Lower leg skin (tissue), 4 donors: ENCODE measurements around the gene KSR2. TPM values are rescaled to one million over a fixed set of nuclear protein-coding genes. Genes with fewer than 3 reads are reported as not detected.

Experiments
- DNase-seq, 2 donors: peaks; one replicate each; pipeline ENCODE4 v3.0.0-alpha.2; 2019; ENCODE audit warnings: low spot score in 2 of 2
- H3K4me3 ChIP-seq: fragments of 200-600 bp; sonication (generic); 2 replicates; pipeline ENCODE4 v1.5.1; 2017; ENCODE audit warnings: mild to moderate bottlenecking, low read depth; ENCODE audit not compliant: poor library complexity, severe bottlenecking
- POLR2A ChIP-seq, 2 donors: fragments of 450-650 bp; IDR thresholded peaks; one replicate each; pipeline ENCODE4 v1.6.1; 2016 to 2017; ENCODE audit warnings: antibody characterized with exemption in 2 of 2, mild to moderate bottlenecking in 1 of 2, moderate library complexity in 1 of 2
- WGBS, 2 donors: methylation state at CpG; one replicate each; pipeline ENCODE4 v1.1.5; 2018; 5-methylcytosine and 5-hydroxymethylcytosine counted together
- intact Hi-C: fragments of 100-400 bp; cut with DNase I; formaldehyde crosslinking; loops from one replicate; pipeline ENCODE4 v1.15.0; 2023; ENCODE audit warnings: low total_unique reads
- total RNA-seq, 4 donors: library from RNA; depleted of rRNA; stranded (reverse); fragments of >200 nt; gene quantifications; one replicate each; pipeline ENCODE4 v1.1.0, GENCODE V29; 2016
- TF ChIP-seq, protein P1 (sequence below), 3 donors: fragments of 450-650 bp; IDR thresholded peaks; one replicate each; pipeline ENCODE4 v1.5.1; 2016; ENCODE audit warnings: antibody characterized with exemption in 3 of 3, mild to moderate bottlenecking in 3 of 3, moderate library complexity in 2 of 3

Gene KSR2
- under 1 TPM; 0.17 to 0.84 (median 0.35) TPM for total RNA-seq

DNA sequence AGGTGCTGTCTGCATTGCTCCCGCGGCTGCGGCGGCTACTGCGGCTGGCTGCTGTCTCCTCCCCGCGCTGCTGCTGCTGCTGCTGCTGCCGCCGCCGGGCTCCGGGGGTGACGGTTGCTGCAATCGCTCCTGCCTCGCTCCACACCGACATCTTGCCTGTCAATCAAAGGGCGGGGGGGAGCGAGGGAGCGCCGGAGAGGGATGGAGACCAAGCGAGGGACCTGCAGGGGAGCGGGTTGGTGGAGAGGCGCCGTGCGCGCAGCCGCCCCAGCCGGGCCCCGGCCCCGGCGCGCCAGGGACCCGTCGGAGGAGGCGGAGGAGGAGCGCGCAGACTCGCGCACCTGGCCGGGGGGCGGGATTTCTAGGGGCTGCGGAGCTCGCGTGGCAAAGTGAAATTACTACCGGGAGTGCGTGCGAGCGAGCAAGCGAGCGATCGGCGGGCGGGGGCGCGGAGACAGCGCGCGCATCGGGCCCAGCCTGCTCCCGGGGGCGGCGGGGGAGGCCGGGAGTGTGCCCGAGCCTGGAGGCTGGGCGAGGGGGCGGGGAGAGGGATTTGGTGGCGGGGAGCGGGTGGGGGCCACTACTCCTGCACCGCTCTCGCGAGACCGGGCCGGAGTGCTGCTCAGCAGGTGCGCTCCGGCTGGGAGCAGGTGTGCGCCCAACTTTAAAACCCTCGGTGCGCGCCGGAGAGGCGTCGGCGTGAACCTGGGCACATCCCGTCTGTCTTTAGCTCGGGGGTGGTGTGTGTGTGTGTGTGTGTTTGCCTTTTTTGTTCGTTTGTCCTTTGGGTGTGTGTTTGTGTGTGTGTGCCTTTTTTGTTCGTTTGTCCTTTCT is at the start of gene KSR2:
KSR2 (minus strand) TSS at position 165 of the 834 bp plus-strand sequence. CDS start 735 bp downstream, outside the sequence.
- WGBS, 2 donors: 1% methylated on average over 37 to 80 of the region's 86 CpGs
- no peak within 1 kb of the TSS for H3K4me3 ChIP-seq
- intact Hi-C loops: no loop called here
- TF ChIP-seq, protein P1, sequence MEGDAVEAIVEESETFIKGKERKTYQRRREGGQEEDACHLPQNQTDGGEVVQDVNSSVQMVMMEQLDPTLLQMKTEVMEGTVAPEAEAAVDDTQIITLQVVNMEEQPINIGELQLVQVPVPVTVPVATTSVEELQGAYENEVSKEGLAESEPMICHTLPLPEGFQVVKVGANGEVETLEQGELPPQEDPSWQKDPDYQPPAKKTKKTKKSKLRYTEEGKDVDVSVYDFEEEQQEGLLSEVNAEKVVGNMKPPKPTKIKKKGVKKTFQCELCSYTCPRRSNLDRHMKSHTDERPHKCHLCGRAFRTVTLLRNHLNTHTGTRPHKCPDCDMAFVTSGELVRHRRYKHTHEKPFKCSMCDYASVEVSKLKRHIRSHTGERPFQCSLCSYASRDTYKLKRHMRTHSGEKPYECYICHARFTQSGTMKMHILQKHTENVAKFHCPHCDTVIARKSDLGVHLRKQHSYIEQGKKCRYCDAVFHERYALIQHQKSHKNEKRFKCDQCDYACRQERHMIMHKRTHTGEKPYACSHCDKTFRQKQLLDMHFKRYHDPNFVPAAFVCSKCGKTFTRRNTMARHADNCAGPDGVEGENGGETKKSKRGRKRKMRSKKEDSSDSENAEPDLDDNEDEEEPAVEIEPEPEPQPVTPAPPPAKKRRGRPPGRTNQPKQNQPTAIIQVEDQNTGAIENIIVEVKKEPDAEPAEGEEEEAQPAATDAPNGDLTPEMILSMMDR (IDR thresholded peaks at IDR 0.05): no peak
- TF ChIP-seq POLR2A (IDR thresholded peaks at IDR 0.05): no peak
- DNase-seq: peak in 1 of 2 donors; percentile 82

DNA sequence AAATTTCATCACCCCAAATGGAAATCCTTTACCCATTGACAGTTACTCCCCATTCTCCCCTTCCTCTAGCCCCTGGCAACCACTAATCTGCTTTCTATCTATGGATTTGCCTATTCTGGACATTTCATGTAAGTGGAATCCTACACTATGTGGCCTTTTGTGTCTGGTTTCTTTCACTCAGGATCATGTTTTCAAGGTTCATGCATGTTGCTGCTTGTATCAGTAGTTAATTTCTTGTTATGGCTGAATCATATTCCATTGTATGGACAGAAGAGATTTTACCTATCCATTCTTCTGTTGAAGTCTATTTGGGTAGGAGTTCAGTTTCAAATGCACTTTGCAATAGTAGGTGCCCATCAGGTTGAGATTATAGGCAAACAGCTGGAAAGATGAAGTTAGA is 49.1 kb upstream of the KSR2 start:
- DNase-seq: no peak
- TF ChIP-seq, protein P1 (IDR thresholded peaks at IDR 0.05): no peak
- no peak for TF ChIP-seq POLR2A (IDR thresholded peaks at IDR 0.05)
- H3K4me3 ChIP-seq: no peak overlapping the region
- intact Hi-C loops: no loop called here

DNA sequence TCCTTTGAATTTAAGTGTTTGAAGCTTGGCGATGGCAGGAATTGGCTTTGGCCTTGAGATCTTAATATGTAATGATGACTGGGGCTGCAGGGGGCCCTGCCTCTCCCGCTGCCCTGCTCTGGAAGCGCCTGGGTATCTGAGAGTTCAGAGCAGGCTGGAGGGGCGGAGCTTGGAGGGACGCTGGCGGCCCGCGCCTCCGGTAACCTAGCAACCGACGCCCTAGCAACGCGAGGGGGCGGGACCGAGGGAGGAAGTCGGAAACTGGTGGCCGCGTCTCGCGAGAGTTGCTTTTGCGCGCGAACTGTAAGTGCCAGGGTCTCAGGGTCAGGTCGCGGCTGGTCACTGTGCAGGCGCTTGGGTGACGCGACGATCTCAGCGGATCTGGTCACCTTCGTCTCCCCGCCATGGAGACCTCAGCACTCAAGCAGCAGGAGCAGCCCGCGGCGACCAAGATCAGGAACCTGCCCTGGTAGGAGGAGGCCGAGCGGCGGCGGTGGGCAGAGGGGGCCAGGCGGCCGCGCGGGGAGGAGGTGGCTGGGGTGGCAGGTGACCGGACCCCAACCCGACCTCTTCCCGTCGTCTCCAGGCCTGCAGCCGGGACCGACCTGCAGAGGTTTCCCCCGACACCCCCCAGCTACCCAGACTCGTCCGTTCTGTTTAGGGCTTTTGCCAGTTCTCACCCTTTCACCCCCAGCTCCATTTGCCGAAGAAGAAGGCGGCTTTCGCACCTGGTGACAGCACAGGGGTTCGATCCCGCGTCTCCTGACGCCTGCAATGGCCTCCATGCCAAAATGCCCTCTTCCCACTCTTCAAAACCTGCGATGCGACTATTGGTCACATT is 47.9 kb upstream of the KSR2 start, which contains the start of gene RFC5:
RFC5 (plus strand) TSS at position 280 of the 841 bp plus-strand sequence; CDS start at position 405, 125 bp downstream.
- intact Hi-C loops: no loop called here
- TF ChIP-seq, protein P1 (IDR thresholded peaks at IDR 0.05): no peak
- TF ChIP-seq POLR2A (IDR thresholded peaks at IDR 0.05): no peak
- peak; percentile 97 to 99 for DNase-seq
- H3K4me3 ChIP-seq: peak within 1 kb of the TSS; percentile 77
- 0% methylated on average over 31 to 37 of the region's 61 CpGs for WGBS, 2 donors

DNA sequence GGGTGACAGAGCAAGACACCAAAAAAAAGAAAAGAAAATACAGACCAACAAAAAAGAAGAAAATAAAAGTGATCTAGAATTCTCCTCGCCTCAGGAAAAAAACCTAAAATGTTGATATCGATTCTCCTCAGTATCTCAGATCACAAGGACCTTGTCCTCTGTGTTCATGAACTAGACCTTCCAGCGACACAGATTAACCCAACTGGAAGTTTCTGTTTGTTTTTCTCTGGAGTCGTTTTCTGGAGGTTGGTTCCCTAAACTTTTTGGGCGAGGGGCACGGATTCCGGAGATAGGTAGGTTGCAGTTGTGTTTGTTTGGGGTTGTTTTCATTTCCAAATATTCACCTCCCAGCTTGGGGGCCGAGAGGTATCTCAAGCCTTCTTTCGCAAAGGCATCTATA is 47.2 kb upstream of the KSR2 start:
- 42 to 43% methylated on average over 9 of the region's 9 CpGs for WGBS, 2 donors
- H3K4me3 ChIP-seq: no peak overlapping the region
- intact Hi-C loops: no loop called here
- TF ChIP-seq, protein P1 (IDR thresholded peaks at IDR 0.05): no peak
- no peak for TF ChIP-seq POLR2A (IDR thresholded peaks at IDR 0.05)
- DNase-seq: no peak

DNA sequence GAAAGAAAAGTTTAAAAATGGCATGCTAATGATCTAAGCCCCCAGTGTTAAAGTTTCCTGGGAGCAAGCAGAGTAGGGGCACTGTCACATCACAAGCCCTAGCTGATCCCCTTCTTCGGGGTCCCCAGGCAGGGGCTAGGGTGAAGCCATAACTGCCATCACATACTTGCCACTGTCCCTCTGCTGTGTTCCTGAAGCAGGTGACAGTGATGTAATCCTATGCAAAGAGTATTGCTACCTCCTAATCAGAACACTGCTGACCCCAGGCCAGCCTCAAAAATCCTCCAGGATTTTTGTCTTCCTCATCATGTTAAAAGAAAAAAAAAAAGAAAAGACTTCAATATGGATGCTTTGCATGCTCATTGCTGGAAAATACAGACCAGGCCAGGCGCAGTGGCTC is 46.5 kb upstream of the KSR2 start:
- no peak for DNase-seq
- intact Hi-C loops: no loop called here

More for the DNA sequence above, 46.5 kb upstream of the KSR2 start:
- no peak overlapping the region for H3K4me3 ChIP-seq
- TF ChIP-seq, protein P1 (IDR thresholded peaks at IDR 0.05): no peak
- no peak for TF ChIP-seq POLR2A (IDR thresholded peaks at IDR 0.05)
- WGBS, 2 donors: 83 to 97% methylated on average over 2 of the region's 2 CpGs
